KOPT-K1 (cell line): ENCODE results near the gene PKP4.

Experiments
- H3K27ac ChIP-seq: fragments of 200-600 bp; sonication (generic); 2 replicates; pipeline ENCODE4 v1.5.1; 2016; ENCODE audit warnings: antibody characterized with exemption, mild to moderate bottlenecking, low read depth, low read length; ENCODE audit not compliant: poor library complexity, severe bottlenecking
- H3K36me3 ChIP-seq: fragments of 200-600 bp; sonication (generic); 2 replicates; pipeline ENCODE4 v1.5.1; 2017; ENCODE audit warnings: antibody characterized with exemption, mild to moderate bottlenecking, low read length, moderate library complexity; ENCODE audit not compliant: insufficient read depth
- H3K9me3 ChIP-seq: fragments of 200-600 bp; sonication (generic); 2 replicates; pipeline ENCODE4 v1.5.1; 2017; ENCODE audit warnings: antibody characterized with exemption, low read length, mild to moderate bottlenecking; ENCODE audit not compliant: insufficient read depth, poor library complexity, severe bottlenecking

The PKP4 gene

GRCh38 chr2:158637357-158637756 is 180.6 kb downstream of the PKP4 start:
- no peak overlapping the region for H3K27ac ChIP-seq
- H3K36me3 ChIP-seq: peaks cover 17% of the 10 kb centered on the region
- H3K9me3 ChIP-seq: no peaks in the 10 kb centered on the region

- no peaks in the 10 kb centered on the region for H3K9me3 ChIP-seq
- no peak overlapping the region for H3K27ac ChIP-seq
- H3K36me3 ChIP-seq: no peaks in the 10 kb centered on the region; the same call in 1 of the 2 replicates
These were observed 187.4 kb downstream of the PKP4 start for GRCh38 chr2:158644139-158644538.

- Histone ChIP-seq H3K36me3 (no peaks in the 10 kb centered on the region; the same call in 1 of the 2 replicates), H3K27ac (no peak overlapping the region), H3K9me3 (no peaks in the 10 kb centered on the region)
These were observed 188.5 kb downstream of the PKP4 start for GRCh38 chr2:158645299-158645698.

GRCh38 chr2:158647436-158648231 is 190.9 kb downstream of the PKP4 start:
- Histone ChIP-seq H3K36me3 (no peaks in the 10 kb centered on the region; the same call in 1 of the 2 replicates), H3K27ac (no peak overlapping the region), H3K9me3 (no peaks in the 10 kb centered on the region)

GRCh38 chr2:158649846-158650245 is 193.1 kb downstream of the PKP4 start:
- no peaks in the 10 kb centered on the region for H3K9me3 ChIP-seq
- H3K36me3 ChIP-seq: no peaks in the 10 kb centered on the region
- no peak overlapping the region for H3K27ac ChIP-seq

GRCh38 chr2:158650646-158651357 is 194.1 kb downstream of the PKP4 start:
- Histone ChIP-seq H3K36me3 (no peaks in the 10 kb centered on the region), H3K9me3 (no peaks in the 10 kb centered on the region), H3K27ac (peak overlapping the region; percentile 43)

- peak overlapping the region; percentile 43 for H3K27ac ChIP-seq
- no peaks in the 10 kb centered on the region for H3K36me3 ChIP-seq
- H3K9me3 ChIP-seq: no peaks in the 10 kb centered on the region
These were observed 194.8 kb downstream of the PKP4 start for GRCh38 chr2:158651358-158652057.

- no peaks in the 10 kb centered on the region for H3K9me3 ChIP-seq
- no peak overlapping the region for H3K27ac ChIP-seq
- no peaks in the 10 kb centered on the region for H3K36me3 ChIP-seq
These were observed 198.9 kb downstream of the PKP4 start for GRCh38 chr2:158655628-158656027.

GRCh38 chr2:158656492-158657229 is 199.9 kb downstream of the PKP4 start:
- no peaks in the 10 kb centered on the region for H3K9me3 ChIP-seq
- H3K27ac ChIP-seq: no peak overlapping the region
- H3K36me3 ChIP-seq: no peaks in the 10 kb centered on the region

- H3K36me3 ChIP-seq: peaks cover 9% of the 10 kb centered on the region; the same call in 1 of the 2 replicates
- H3K27ac ChIP-seq: no peak overlapping the region
- H3K9me3 ChIP-seq: no peaks in the 10 kb centered on the region
These were observed 201.6 kb downstream of the PKP4 start for GRCh38 chr2:158658396-158658795.

- no peaks in the 10 kb centered on the region for H3K9me3 ChIP-seq
- peaks cover 20% of the 10 kb centered on the region; the same call in 1 of the 2 replicates for H3K36me3 ChIP-seq
- H3K27ac ChIP-seq: no peak overlapping the region
These were observed 202.7 kb downstream of the PKP4 start for GRCh38 chr2:158659483-158659882.

- Histone ChIP-seq H3K9me3 (no peaks in the 10 kb centered on the region), H3K27ac (no peak overlapping the region), H3K36me3 (peaks cover 21% of the 10 kb centered on the region)
These were observed 204.5 kb downstream of the PKP4 start for GRCh38 chr2:158661231-158661630.

- peaks cover 30% of the 10 kb centered on the region for H3K36me3 ChIP-seq
These were observed 205.7 kb downstream of the PKP4 start for GRCh38 chr2:158662421-158662820.

GRCh38 chr2:158663796-158664195 is 207.0 kb downstream of the PKP4 start:
- peaks cover 31% of the 10 kb centered on the region for H3K36me3 ChIP-seq
- no peaks in the 10 kb centered on the region for H3K9me3 ChIP-seq
- no peak overlapping the region for H3K27ac ChIP-seq

More at GRCh38 chr2:158662421-158662820, 205.7 kb downstream of the PKP4 start:
- Histone ChIP-seq H3K27ac (no peak overlapping the region), H3K9me3 (no peaks in the 10 kb centered on the region)
